GM20000 (cell line): ENCODE results near the gene CRTAC1.

Experiments
- DNase-seq: peaks from one replicate; pipeline ENCODE4 v3.0.0; 2012; ENCODE audit warnings: low spot score
- CTCF ChIP-seq: IDR thresholded peaks from 2 replicates; pipeline ENCODE4 v1.5.1; 2012; ENCODE audit warnings: mild to moderate bottlenecking, control low read depth; ENCODE audit errors: extremely low read depth, missing control alignments

CRTAC1 gene

GRCh38 chr10:97944772-97945171 is 85.6 kb downstream of the CRTAC1 start:
- DNase-seq: no peak
- no peak for TF ChIP-seq CTCF

- no peak for DNase-seq
- no peak for TF ChIP-seq CTCF
These were observed 87.1 kb downstream of the CRTAC1 start for GRCh38 chr10:97943294-97943693.

- no peak for DNase-seq
- no peak for TF ChIP-seq CTCF
These were observed 89.9 kb downstream of the CRTAC1 start for GRCh38 chr10:97940534-97940933.

DNA sequence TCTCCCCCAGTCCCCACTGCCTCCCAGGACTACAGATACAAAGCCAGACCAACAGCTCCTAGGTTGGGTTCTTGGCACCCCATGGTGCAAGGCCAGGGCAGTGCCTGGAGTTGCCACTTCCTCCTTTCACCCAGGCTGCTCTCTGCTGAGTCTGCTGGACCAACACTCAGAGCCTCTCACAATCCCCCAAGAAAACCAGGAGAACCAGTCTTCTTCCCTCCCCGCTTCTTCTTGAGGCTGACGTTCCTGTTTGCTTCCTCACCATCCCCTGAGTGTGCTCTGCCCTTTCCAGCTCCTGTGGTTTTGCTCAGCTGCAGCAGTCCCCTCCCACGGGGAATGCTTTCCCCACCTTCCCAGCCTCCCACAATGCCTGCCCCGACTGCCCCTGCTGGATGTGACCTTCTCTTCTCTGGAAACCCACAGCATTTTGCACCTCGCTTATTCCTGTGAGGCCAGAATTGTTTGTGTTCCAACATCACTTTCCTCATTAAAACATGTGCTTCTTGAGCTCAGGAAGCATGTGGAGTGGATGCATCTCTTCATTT is 90.9 kb downstream of the CRTAC1 start:
- no peak for DNase-seq
- TF ChIP-seq CTCF: no peak

GRCh38 chr10:97937928-97938327 is 92.5 kb downstream of the CRTAC1 start:
- DNase-seq: no peak
- TF ChIP-seq CTCF: no peak

DNA sequence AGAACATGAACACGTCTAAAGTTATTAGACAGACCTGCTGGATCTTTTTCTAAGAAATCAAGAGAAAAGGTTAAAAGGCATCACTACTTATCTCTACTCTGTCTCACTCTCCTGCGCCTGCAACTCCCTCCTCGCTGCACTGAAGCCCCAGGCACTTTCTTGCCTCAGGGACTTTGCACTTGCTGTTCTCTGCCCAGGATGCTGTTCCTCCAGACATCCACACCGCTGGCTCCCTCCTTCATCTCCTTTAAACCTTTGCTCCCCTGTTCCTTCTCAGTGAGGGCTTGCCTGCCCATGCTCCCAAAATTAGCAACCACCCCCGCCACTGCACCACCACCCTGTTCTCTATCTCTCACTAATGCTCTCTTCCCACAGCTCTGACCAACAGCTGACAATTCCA is 93.4 kb downstream of the CRTAC1 start:
- no peak for DNase-seq
- no peak for TF ChIP-seq CTCF

GRCh38 chr10:97936126-97936525 is 94.3 kb downstream of the CRTAC1 start:
- no peak for TF ChIP-seq CTCF
- DNase-seq: no peak
